Epithelial cell of proximal tubule (primary cell): ENCODE results near the gene MGME1. TPM values are rescaled to one million over a fixed set of nuclear protein-coding genes. Genes with fewer than 3 reads are reported as not detected.

Source experiments
- DNase-seq: peaks from one replicate; pipeline ENCODE4 v3.0.0-alpha.2; 2011; ENCODE audit warnings: low read depth
- H3K4me3 ChIP-seq: 2 replicates; pipeline ENCODE4 v1.5.1; 2011; ENCODE audit warnings: low read depth, mild to moderate bottlenecking, low read length
- total RNA-seq: library from RNA; depleted of rRNA; stranded (reverse); fragments of >200 nt; gene quantifications from 2 replicates; pipeline ENCODE4 v1.2.3, GENCODE V29; 2015
- TF ChIP-seq, protein P1 (sequence below): conservative IDR thresholded peaks from 2 replicates; pipeline ENCODE4 v1.5.1; 2012; ENCODE audit warnings: low read depth, mild to moderate bottlenecking, low read length

MGME1 gene
- total RNA-seq, 1 donor from 2014 or later, result 15.2 TPM

DNA sequence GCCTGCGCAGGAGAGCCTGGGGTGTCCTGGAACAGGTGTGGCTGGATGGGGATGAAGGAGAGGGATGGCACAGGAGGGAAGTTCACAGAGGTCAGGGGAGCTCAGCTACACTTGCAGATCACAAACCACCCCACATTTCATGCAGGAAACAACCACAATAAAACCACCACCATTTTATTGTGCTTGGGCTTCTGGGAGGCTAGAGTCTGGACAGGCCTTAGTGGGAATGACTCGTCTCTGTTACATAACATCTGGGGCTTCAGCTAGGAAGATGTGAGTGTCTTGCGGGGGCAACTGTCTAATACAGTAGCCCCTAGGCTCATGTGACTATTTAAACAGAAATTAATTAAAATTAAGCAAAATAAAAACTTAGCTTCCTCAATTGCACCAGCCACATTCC, 33.6 kb upstream of the MGME1 start:
- DNase-seq, result no peak
- TF ChIP-seq, protein P1, sequence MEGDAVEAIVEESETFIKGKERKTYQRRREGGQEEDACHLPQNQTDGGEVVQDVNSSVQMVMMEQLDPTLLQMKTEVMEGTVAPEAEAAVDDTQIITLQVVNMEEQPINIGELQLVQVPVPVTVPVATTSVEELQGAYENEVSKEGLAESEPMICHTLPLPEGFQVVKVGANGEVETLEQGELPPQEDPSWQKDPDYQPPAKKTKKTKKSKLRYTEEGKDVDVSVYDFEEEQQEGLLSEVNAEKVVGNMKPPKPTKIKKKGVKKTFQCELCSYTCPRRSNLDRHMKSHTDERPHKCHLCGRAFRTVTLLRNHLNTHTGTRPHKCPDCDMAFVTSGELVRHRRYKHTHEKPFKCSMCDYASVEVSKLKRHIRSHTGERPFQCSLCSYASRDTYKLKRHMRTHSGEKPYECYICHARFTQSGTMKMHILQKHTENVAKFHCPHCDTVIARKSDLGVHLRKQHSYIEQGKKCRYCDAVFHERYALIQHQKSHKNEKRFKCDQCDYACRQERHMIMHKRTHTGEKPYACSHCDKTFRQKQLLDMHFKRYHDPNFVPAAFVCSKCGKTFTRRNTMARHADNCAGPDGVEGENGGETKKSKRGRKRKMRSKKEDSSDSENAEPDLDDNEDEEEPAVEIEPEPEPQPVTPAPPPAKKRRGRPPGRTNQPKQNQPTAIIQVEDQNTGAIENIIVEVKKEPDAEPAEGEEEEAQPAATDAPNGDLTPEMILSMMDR, result no peak
- H3K4me3 ChIP-seq, result no peak overlapping the region

DNA sequence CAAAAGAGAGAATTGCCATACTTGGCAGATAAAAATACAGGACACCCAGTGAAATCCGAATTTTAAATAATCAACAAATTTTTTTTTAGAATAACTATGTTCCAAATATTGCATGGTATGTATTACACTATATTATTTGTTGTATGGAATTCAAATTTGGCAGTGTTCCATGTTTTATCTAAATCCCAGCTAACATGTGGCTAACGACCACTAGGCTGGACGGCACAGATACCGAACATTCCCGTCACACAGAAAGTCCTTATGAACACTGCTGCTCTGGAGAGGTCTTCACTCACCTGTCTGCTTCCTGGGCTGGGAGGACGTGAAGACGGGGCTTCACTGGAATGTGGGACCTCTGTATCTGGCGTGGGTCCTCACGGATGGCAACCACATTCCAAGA, 33.1 kb upstream of the MGME1 start:
- TF ChIP-seq, protein P1, result no peak
- no peak for DNase-seq

DNA sequence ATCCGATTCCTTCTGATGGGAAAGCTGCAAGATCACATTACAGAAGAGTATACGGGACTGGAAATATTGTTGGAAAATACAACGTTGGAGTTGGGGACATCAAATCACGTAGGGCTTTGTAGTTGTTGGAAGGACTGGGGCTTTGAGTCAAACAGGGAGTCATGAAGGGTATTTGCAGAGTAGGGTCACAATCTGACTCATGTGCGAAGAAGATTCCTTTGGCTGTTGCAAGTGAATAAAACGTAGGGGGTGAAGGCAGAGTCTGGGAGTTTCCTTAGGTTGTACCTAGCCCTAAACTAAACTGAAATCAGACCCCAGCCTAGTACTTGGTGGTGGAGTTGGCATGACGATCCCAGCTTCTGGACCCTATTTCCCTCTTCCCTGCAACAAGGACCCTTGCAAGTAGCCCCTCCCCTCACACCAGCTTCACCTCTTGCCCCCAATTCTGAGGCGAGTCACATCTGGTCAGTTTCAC, 32.5 kb upstream of the MGME1 start:
- TF ChIP-seq, protein P1, result no peak

More for the DNA sequence above, 33.1 kb upstream of the MGME1 start:
- no peak overlapping the region for H3K4me3 ChIP-seq

DNA sequence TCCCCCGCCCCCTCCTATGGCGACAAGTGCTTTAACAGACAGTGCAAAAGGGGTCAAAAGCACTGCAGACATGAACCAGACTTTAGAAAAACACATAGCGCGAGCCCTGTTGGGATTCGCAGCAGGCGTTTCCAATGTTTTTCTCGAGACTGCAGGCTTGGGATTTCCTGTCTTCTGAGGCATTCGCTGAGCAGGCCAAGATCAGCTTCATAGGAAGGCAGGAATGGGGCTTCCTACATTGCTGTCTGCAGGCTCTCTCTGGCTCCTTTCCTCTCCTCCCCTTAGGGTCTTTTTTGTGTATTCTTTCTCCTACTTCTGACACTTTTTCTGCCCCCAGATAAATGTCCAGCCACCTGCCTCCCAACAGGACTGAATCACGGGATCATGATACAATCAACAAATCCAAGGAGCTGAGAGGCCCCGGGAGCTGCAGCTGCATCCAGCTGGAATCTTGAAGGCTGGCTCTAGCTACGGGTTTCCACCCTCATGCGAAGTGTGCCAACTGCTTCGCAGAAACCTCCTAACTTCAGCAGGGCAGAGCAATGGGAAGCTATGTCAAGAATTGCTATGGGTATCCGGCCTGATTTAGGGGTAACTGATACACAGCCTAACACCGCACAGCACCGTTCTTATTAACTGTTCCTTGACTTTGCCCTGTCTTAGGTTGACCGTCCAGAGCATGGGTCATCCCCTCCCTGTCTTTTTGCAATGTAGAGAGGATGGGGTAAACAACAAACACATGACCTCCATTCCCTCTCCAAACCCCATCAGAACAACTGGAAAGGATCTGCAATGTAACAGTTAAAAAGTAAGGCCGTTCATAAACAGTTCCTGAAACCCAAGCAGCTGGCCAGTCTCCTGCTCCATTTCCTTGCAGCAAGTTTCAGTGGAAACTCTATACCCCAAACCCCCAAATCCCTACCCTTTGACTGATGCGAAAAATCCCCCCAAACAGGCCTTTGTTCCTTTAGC, 31.8 kb upstream of the MGME1 start:
- H3K4me3 ChIP-seq, result no peak overlapping the region
- no peak for DNase-seq
- TF ChIP-seq, protein P1, result no peak

More for the DNA sequence above, 32.5 kb upstream of the MGME1 start:
- H3K4me3 ChIP-seq, result no peak overlapping the region
- no peak for DNase-seq

DNA sequence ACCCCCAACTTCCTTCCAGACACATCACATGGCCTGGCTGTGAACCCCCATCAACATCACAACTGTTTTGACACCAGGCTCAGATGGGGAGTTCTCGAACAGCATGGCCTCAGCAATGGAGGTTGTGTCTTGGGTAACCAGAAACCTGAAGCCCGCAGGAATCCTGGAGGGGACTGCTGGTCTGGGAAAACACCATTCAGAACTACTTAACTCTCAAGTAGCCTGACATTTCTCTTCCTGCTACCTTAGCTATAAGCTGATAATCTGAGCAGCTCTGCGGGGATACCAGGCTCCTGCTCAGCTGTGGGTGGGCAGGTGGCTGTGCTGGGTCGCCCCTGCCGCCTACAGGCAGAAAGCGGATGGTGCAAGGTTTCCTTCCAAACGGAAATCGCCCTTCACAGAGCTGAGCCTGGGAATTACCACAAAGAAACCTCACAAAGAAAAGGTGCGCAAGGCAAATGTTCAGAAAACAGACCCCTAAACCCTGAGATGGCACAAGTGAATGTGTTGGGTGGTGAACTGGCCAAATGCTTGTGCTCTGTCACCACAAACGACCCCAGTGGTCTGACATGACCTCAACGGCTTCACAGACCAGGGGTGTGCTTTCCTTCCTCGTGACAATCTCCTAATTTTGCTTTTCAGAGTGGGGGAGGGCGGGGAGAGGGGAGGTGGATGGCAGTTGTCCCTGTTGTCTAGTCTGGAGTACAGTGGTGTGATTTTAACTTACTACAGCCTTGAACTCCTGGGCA, 29.8 kb upstream of the MGME1 start:
- no peak overlapping the region for H3K4me3 ChIP-seq
- TF ChIP-seq, protein P1, result peak; percentile 90
- no peak for DNase-seq

DNA sequence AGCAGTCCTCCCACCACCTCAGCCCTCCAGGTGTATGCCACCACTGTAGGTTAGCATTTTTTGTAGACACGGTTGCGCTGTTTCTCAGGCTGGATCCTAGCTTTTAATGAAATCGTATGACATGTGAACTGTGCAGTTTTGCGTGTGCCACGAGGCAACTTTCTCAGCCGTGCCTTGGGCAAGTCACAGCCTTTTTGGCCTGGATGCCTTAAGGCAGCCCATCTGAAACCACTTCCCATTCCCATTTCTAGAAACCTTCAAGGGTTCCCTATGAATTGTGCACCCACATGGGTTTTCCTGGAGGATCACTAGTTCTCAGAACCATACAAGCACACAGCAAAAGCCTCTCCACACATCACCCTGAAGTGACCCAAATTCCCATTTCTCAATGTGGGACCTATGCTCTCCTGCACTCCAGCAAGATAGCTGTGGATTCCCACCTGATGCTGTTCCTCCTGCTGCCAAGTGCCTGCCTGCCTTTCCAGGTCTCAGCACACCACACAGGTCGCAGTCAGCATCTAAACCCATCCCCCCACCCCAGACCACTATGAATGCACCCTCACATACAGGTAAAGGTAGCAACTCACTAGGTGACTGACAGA, 29.1 kb upstream of the MGME1 start:
- no peak for DNase-seq
- H3K4me3 ChIP-seq, result no peak overlapping the region
- TF ChIP-seq, protein P1, result no peak
